ENCODE results near the gene FAM107A. TPM values are rescaled to one million over a fixed set of nuclear protein-coding genes. Genes with fewer than 3 reads are reported as not detected.

The FAM107A gene
- total and polyA plus RNA-seq, 9 of the 15 experiments (the other 6 are each of a cell fraction or from before 2014, with no cell fraction given) = 0.07 TPM; not detected in 8

- no peak overlapping the region for H3K4me3 ChIP-seq
- no peaks in the 10 kb centered on the region for H3K36me3 ChIP-seq (ENCODE audit: control insufficient read depth, insufficient read depth, low read length)
- peaks cover 0 to 11% of the 10 kb centered on the region in 2 experiments; a peak in 2 of 5 replicates for H3K27me3 ChIP-seq (ENCODE audit: control insufficient read depth in 2 of 2, insufficient read depth in 2 of 2, low read length in 2 of 2)
- H3K4me1 ChIP-seq (replicated peaks in 1 of 2; ENCODE audit: control insufficient read depth in 2 of 2, insufficient read depth in 2 of 2, low read length in 2 of 2) = no peaks in the 10 kb centered on the region; a peak in 1 of 5 replicates
- DNase-seq (ENCODE audit: extremely low read depth in 1 of 4, low spot score in 3 of 4) = peak in 1 of 4 experiments; percentile 9
- no peak overlapping the region for H3K4me2 ChIP-seq (ENCODE audit: insufficient read depth, low read length)
- ATAC-seq = 0 out of 3 replicates have a peak, but pooled peaks have one; percentile 44
- no peak overlapping the region for H3K27ac ChIP-seq (ENCODE audit: extremely low read depth, low read depth, low read length)
- no peaks in the 10 kb centered on the region for H4K20me1 ChIP-seq (replicated peaks; ENCODE audit: control insufficient read depth, insufficient read depth, low read length)
- intact Hi-C loops (cut with micrococcal nuclease) (no loop called here), in situ Hi-C loops (cut with MboI) (no loop called here)
- ChIA-PET CTCF (ENCODE audit: low intra/inter-chr PET ratio) (no interaction called here), POLR2A (no interaction called here)
- no peaks in the 10 kb centered on the region for H3K9me3 ChIP-seq (replicated peaks; ENCODE audit: control insufficient read depth, insufficient read depth, low read depth, low read length)
- H3K9me1 ChIP-seq (ENCODE audit: control insufficient read depth, insufficient read depth, low read length) = no peaks in the 10 kb centered on the region
- H2AFZ ChIP-seq (ENCODE audit: low read depth, low read length) = no peak overlapping the region
- no peaks in the 10 kb centered on the region for H3K79me2 ChIP-seq (ENCODE audit: control insufficient read depth, insufficient read depth, low read length)
- H3K9ac ChIP-seq (ENCODE audit: insufficient read depth in 1 of 2, low read depth in 2 of 2, low read length in 2 of 2) = no peak overlapping the region
- WGBS (ENCODE audit: insufficient coverage, low coverage, missing lambda C conversion rate) = 8% methylated on average over 7 of the region's 7 CpGs
- BruUV-seq (replicated peaks) = no TSS peak
- no peak for FAIRE-seq
- peak; percentile 25; the same call in 1 of the 2 replicates for TF ChIP-seq ATF3 (IDR thresholded peaks at IDR 0.05)
- no peak for TF ChIP-seq ATF3 (CRISPR knock-in tag; conservative IDR thresholded peaks at IDR 0.05)
- TF ChIP-seq BHLHE40 (IDR thresholded peaks at IDR 0.05; ENCODE audit: low read length) = peak; percentile 83
- no peak for TF ChIP-seq E2F5 (CRISPR knock-in tag; IDR thresholded peaks at IDR 0.05)
- peak; percentile 74 for TF ChIP-seq NFE2 (IDR thresholded peaks at IDR 0.05; ENCODE audit: low read depth)
- TF ChIP-seq MAFF (IDR thresholded peaks at IDR 0.05; ENCODE audit: low read length) = peak; percentile 56
- TF ChIP-seq, protein P1, sequence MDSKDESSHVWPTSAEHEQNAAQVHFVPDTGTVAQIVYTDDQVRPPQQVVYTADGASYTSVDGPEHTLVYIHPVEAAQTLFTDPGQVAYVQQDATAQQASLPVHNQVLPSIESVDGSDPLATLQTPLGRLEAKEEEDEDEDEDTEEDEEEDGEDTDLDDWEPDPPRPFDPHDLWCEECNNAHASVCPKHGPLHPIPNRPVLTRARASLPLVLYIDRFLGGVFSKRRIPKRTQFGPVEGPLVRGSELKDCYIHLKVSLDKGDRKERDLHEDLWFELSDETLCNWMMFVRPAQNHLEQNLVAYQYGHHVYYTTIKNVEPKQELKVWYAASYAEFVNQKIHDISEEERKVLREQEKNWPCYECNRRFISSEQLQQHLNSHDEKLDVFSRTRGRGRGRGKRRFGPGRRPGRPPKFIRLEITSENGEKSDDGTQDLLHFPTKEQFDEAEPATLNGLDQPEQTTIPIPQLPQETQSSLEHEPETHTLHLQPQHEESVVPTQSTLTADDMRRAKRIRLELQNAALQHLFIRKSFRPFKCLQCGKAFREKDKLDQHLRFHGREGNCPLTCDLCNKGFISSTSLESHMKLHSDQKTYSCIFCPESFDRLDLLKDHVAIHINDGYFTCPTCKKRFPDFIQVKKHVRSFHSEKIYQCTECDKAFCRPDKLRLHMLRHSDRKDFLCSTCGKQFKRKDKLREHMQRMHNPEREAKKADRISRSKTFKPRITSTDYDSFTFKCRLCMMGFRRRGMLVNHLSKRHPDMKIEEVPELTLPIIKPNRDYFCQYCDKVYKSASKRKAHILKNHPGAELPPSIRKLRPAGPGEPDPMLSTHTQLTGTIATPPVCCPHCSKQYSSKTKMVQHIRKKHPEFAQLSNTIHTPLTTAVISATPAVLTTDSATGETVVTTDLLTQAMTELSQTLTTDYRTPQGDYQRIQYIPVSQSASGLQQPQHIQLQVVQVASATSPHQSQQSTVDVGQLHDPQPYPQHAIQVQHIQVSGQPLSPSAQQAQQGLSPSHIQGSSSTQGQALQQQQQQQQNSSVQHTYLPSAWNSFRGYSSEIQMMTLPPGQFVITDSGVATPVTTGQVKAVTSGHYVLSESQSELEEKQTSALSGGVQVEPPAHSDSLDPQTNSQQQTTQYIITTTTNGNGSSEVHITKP (IDR thresholded peaks at IDR 0.05; ENCODE audit: partially characterized antibody) = peak; percentile 96
- peak; percentile 88 for TF ChIP-seq C11orf30 (IDR thresholded peaks at IDR 0.05; ENCODE audit: low read depth)
- TF ChIP-seq NFE2L1 (tag; IDR thresholded peaks at IDR 0.05; ENCODE audit: borderline replicate concordance, low read depth) = peak; percentile 34; the same call in 1 of the 2 replicates
- TF ChIP-seq MAFG (tag; conservative IDR thresholded peaks at IDR 0.05) = peak; percentile 93
- peak; percentile 50 for TF ChIP-seq USF2 (CRISPR knock-in tag; IDR thresholded peaks at IDR 0.05)
- no peak for TF ChIP-seq CBX5 (IDR thresholded peaks at IDR 0.05; ENCODE audit: borderline replicate concordance, low read depth)
- TF ChIP-seq SREBF2 (CRISPR knock-in tag; IDR thresholded peaks at IDR 0.05) = no peak
- TF ChIP-seq ATF7 (IDR thresholded peaks at IDR 0.05) = peak; percentile 56
- TF ChIP-seq, protein P2, sequence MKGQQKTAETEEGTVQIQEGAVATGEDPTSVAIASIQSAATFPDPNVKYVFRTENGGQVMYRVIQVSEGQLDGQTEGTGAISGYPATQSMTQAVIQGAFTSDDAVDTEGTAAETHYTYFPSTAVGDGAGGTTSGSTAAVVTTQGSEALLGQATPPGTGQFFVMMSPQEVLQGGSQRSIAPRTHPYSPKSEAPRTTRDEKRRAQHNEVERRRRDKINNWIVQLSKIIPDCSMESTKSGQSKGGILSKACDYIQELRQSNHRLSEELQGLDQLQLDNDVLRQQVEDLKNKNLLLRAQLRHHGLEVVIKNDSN (CRISPR knock-in tag; IDR thresholded peaks at IDR 0.05) = peak; percentile 40; the same call in 1 of the 2 replicates
- peak; percentile 34; the same call in 1 of the 2 replicates for TF ChIP-seq MAFK (IDR thresholded peaks at IDR 0.05; ENCODE audit: low read length)
- no peak for TF ChIP-seq ETS2 (tag; IDR thresholded peaks at IDR 0.05; ENCODE audit: borderline replicate concordance, poor library complexity, severe bottlenecking)
These were observed 32.8 kb upstream of the FAM107A start for GRCh38 chr3:58609990-58610389.
